Tibial nerve (tissue), 3 donors: ENCODE results near the gene ITSN2.

Source experiments
- POLR2A ChIP-seq, 2 donors: fragments of 450-650 bp; IDR thresholded peaks; one replicate each; pipeline ENCODE4 v1.6.1; 2017; ENCODE audit warnings: antibody characterized with exemption in 2 of 2, mild to moderate bottlenecking in 2 of 2, moderate library complexity in 2 of 2
- TF ChIP-seq, protein P1 (sequence below), 5 experiments: fragments of 200-600 bp in 3 of 5; fragments of 450-650 bp in 2 of 5; sonication (generic) in 3 of 5; IDR thresholded peaks; one replicate each; pipeline ENCODE4 v1.5.1; 2016 to 2019; ENCODE audit warnings: antibody characterized with exemption in 5 of 5, mild to moderate bottlenecking in 3 of 5, moderate library complexity in 2 of 5

GRCh38 chr2:24307961-24308360 is 52.4 kb downstream of the ITSN2 start:
- TF ChIP-seq, protein P1, sequence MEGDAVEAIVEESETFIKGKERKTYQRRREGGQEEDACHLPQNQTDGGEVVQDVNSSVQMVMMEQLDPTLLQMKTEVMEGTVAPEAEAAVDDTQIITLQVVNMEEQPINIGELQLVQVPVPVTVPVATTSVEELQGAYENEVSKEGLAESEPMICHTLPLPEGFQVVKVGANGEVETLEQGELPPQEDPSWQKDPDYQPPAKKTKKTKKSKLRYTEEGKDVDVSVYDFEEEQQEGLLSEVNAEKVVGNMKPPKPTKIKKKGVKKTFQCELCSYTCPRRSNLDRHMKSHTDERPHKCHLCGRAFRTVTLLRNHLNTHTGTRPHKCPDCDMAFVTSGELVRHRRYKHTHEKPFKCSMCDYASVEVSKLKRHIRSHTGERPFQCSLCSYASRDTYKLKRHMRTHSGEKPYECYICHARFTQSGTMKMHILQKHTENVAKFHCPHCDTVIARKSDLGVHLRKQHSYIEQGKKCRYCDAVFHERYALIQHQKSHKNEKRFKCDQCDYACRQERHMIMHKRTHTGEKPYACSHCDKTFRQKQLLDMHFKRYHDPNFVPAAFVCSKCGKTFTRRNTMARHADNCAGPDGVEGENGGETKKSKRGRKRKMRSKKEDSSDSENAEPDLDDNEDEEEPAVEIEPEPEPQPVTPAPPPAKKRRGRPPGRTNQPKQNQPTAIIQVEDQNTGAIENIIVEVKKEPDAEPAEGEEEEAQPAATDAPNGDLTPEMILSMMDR (IDR thresholded peaks at IDR 0.05) = no peak
- no peak for TF ChIP-seq POLR2A (IDR thresholded peaks at IDR 0.05)
